Esophagus squamous epithelium (tissue), 4 donors: ENCODE measurements around the gene PICK1.

ENCODE experiments used
- CTCF ChIP-seq, 6 experiments: fragments of 450-650 bp in 4 of 6; fragments of 200-600 bp in 2 of 6; sonication (generic) in 2 of 6; IDR thresholded peaks; one replicate each; pipeline ENCODE4 v1.5.1; 2016 to 2019; ENCODE audit warnings: antibody characterized with exemption in 6 of 6, mild to moderate bottlenecking in 4 of 6, moderate library complexity in 4 of 6
- POLR2A ChIP-seq, 4 donors: fragments of 450-650 bp; IDR thresholded peaks; one replicate each; pipeline ENCODE4 v1.6.1; 2017; ENCODE audit warnings: antibody characterized with exemption in 4 of 4, mild to moderate bottlenecking in 4 of 4, moderate library complexity in 3 of 4

GRCh38 chr22:38067761-38068360 lies 10.7 kb downstream of the PICK1 start:
- TF ChIP-seq POLR2A (IDR thresholded peaks at IDR 0.05) (no peak), CTCF (IDR thresholded peaks at IDR 0.05) (no peak)
